GM12878 (cell line): ENCODE measurements around the gene BTG2. TPM values are rescaled to one million over a fixed set of nuclear protein-coding genes. Genes with fewer than 3 reads are reported as not detected.

Experiments used
- ATAC-seq: fragments of 200-7000 bp; cut with Tn5 transposase; 3 replicates; pipeline ENCODE4 v1.9.1; 2020; ENCODE audit warnings: mild to moderate bottlenecking, moderate library complexity
- BruUV-seq: library from RNA; stranded (reverse); fragments of 400-500 nt; replicated peaks from 2 replicates; lab custom pipeline; 2021; lab: Mats Ljungman, UMichigan
- CTCF ChIA-PET: fragments of 300-600 bp; sonication (Branson Sonifier 250); formaldehyde crosslinking; extraction: SDS; loops from one replicate; lab custom pipeline; 2021; ENCODE audit warnings: inconsistent platforms; lab: Yijun Ruan, JAX
- POLR2A ChIA-PET: fragments of 350-600 bp; formaldehyde crosslinking; extraction: SDS; loops from one replicate; lab custom pipeline; 2021; ENCODE audit warnings: inconsistent platforms; lab: Charles Lee
- RAD21 ChIA-PET: fragments of 300-600 bp; sonication (Branson Sonifier 250); formaldehyde crosslinking; loops from one replicate; lab custom pipeline; 2023; ENCODE audit warnings: antibody characterized with exemption; ENCODE audit not compliant: unreplicated experiment; lab: Charles Lee
- SMC1A ChIA-PET: fragments of 300-600 bp; sonication (Branson Sonifier 250); formaldehyde crosslinking; loops from one replicate; lab custom pipeline; 2023; ENCODE audit not compliant: unreplicated experiment, uncharacterized antibody; lab: Charles Lee
- DNase-seq: peaks from one replicate; pipeline ENCODE4 v3.0.0-alpha.2; 2011; ENCODE audit warnings: low read depth, low spot score
- FAIRE-seq: peaks from 3 replicates; lab custom pipeline; 2011; peaks lifted over from hg19 to GRCh38; lab: Jason Lieb, UNC
- H2AFZ ChIP-seq: 2 replicates; pipeline ENCODE4 v1.6.0; 2011; ENCODE audit warnings: low read depth, low read length, control low read depth; ENCODE audit not compliant: control insufficient read depth
- H3K27ac ChIP-seq: 2 replicates; pipeline ENCODE4 v1.5.1; 2011; ENCODE audit warnings: control low read depth; ENCODE audit not compliant: control insufficient read depth, insufficient read depth
- H3K27me3 ChIP-seq, 2 experiments: replicated peaks in 1 of 2; 2 replicates each; pipeline versions ENCODE4 v1.6.0 to v1.6.1; 2011; ENCODE audit warnings: low read length in 1 of 2; ENCODE audit not compliant: control insufficient read depth in 2 of 2, insufficient read depth in 2 of 2
- H3K36me3 ChIP-seq, 2 experiments: 2 replicates each; pipeline ENCODE4 v1.5.1; 2011; ENCODE audit warnings: low read length in 1 of 2; ENCODE audit not compliant: control insufficient read depth in 2 of 2, insufficient read depth in 2 of 2
- H3K4me1 ChIP-seq: 2 replicates; pipeline ENCODE4 v1.6.1; 2011; ENCODE audit warnings: mild to moderate bottlenecking, low read length, moderate library complexity, mixed read lengths; ENCODE audit not compliant: control insufficient read depth, insufficient read depth
- H3K4me2 ChIP-seq: 2 replicates; pipeline ENCODE4 v1.6.0; 2011; ENCODE audit warnings: control low read depth; ENCODE audit not compliant: control insufficient read depth, insufficient read depth
- H3K4me3 ChIP-seq: fragments of 200-600 bp; sonication (generic); 2 replicates; pipeline ENCODE4 v1.5.1; 2016
- H3K79me2 ChIP-seq: 2 replicates; pipeline ENCODE4 v1.6.0; 2011; ENCODE audit warnings: low read length; ENCODE audit not compliant: control insufficient read depth, insufficient read depth
- H3K9ac ChIP-seq: 2 replicates; pipeline ENCODE4 v1.8.0; 2011; ENCODE audit warnings: low read length, control low read depth, mixed read lengths; ENCODE audit not compliant: control insufficient read depth, insufficient read depth
- H3K9me3 ChIP-seq: replicated peaks from 3 replicates; pipeline ENCODE4 v1.5.1; 2011; ENCODE audit warnings: mild to moderate bottlenecking, low read length; ENCODE audit not compliant: control insufficient read depth, insufficient read depth
- H4K20me1 ChIP-seq: 2 replicates; pipeline ENCODE4 v1.6.0; 2011; ENCODE audit not compliant: control insufficient read depth, insufficient read depth
- BACH1 ChIP-seq: fragments of 450-650 bp; IDR thresholded peaks from 2 replicates; pipeline ENCODE4 v1.6.1; 2017; ENCODE audit warnings: mild to moderate bottlenecking, borderline replicate concordance
- CHD1 ChIP-seq: IDR thresholded peaks from 2 replicates; pipeline ENCODE4 v1.6.1; 2012; ENCODE audit warnings: low read depth, low read length, improper control_type of control experiment
- MAX ChIP-seq: IDR thresholded peaks from 2 replicates; pipeline ENCODE4 v1.6.1; 2012; ENCODE audit warnings: low read depth, low read length, improper control_type of control experiment
- MEF2A ChIP-seq: IDR thresholded peaks from 2 replicates; pipeline ENCODE4 v1.6.1; 2011; ENCODE audit warnings: low read depth, mild to moderate bottlenecking, low read length, moderate library complexity; ENCODE audit not compliant: insufficient read depth
- MLLT1 ChIP-seq: fragments of 450-650 bp; IDR thresholded peaks from 2 replicates; pipeline ENCODE4 v1.6.1; 2016; ENCODE audit warnings: mild to moderate bottlenecking
- MTA2 ChIP-seq: fragments of 450-650 bp; IDR thresholded peaks from 2 replicates; pipeline ENCODE4 v1.6.1; 2016; ENCODE audit warnings: low read depth, mild to moderate bottlenecking, moderate library complexity
- MXI1 ChIP-seq: fragments of 150-350 bp; IDR thresholded peaks from 2 replicates; pipeline ENCODE4 v1.6.1; 2011; ENCODE audit warnings: low read depth, mild to moderate bottlenecking, inconsistent platforms, low read length, improper control_type of control experiment
- NBN ChIP-seq: fragments of 450-650 bp; IDR thresholded peaks from 2 replicates; pipeline ENCODE4 v1.6.1; 2016
- NFYB ChIP-seq: IDR thresholded peaks from 2 replicates; pipeline ENCODE4 v1.6.1; 2011; ENCODE audit warnings: low read depth, mild to moderate bottlenecking, low read length, improper control_type of control experiment, moderate library complexity; ENCODE audit not compliant: insufficient read depth
- PKNOX1 ChIP-seq: fragments of 450-650 bp; IDR thresholded peaks from 2 replicates; pipeline ENCODE4 v1.6.1; 2016; ENCODE audit warnings: mild to moderate bottlenecking
- POU2F2 ChIP-seq: IDR thresholded peaks from 3 replicates; pipeline ENCODE4 v1.6.1; 2011; ENCODE audit warnings: low read depth, mild to moderate bottlenecking, low read length, borderline replicate concordance
- RAD51 ChIP-seq: fragments of 450-650 bp; IDR thresholded peaks from 2 replicates; pipeline ENCODE4 v1.6.1; 2016; ENCODE audit warnings: moderate library complexity, mild to moderate bottlenecking, inconsistent platforms
- RELB ChIP-seq: fragments of 450-650 bp; IDR thresholded peaks from 2 replicates; pipeline ENCODE4 v1.6.1; 2017; ENCODE audit warnings: low read depth, mild to moderate bottlenecking, moderate library complexity
- SMC3 ChIP-seq: IDR thresholded peaks from 2 replicates; pipeline ENCODE4 v1.6.1; 2011; ENCODE audit warnings: low read length, improper control_type of control experiment, borderline replicate concordance
- WRNIP1 ChIP-seq: IDR thresholded peaks from 2 replicates; pipeline ENCODE4 v1.6.1; 2011; ENCODE audit warnings: low read depth, low read length, improper control_type of control experiment, borderline replicate concordance
- YY1 ChIP-seq: IDR thresholded peaks from 2 replicates; pipeline ENCODE4 v1.6.1; 2011; ENCODE audit warnings: low read depth, mild to moderate bottlenecking, low read length
- ZZZ3 ChIP-seq: IDR thresholded peaks from 2 replicates; pipeline ENCODE4 v1.6.1; 2011; ENCODE audit warnings: low read depth; ENCODE audit not compliant: control insufficient read depth, insufficient read length
- WGBS: methylation state at CpG from one replicate; pipeline ENCODE4 v1.1.6; 2016; ENCODE audit warnings: low lambda C conversion rate; ENCODE audit not compliant: insufficient replicate concordance, insufficient coverage; ENCODE audit errors: missing lambda C conversion rate; 5-methylcytosine and 5-hydroxymethylcytosine counted together
- in situ Hi-C: fragments of 300-500 bp; cut with MboI; formaldehyde crosslinking; loops from 9 replicates; pipeline ENCODE4 v1.14.3; 2018; ENCODE audit warnings: mixed read lengths
- intact Hi-C: fragments of 100-400 bp; cut with micrococcal nuclease; formaldehyde crosslinking; loops from one replicate; pipeline ENCODE4 v1.14.2; 2022; ENCODE audit not compliant: unreplicated experiment
- polyA plus RNA-seq, 11 experiments: library from polyadenylated mRNA; depleted of rRNA in 4 of 11; unstranded in 6 of 11; stranded (reverse) in 5 of 11; fragments of >200 nt; fragmentation: Nextera tagmentation in 4 of 11; fragmentation: Illumina TruSeq in 1 of 11; extraction: Ambion mirVana in 4 of 11; extraction: Trizol in 1 of 11; gene quantifications; 1 replicate in 1 of 11; 2 replicates in 10 of 11; pipeline versions ENCODE4 v1.2.1 to v1.2.3, GENCODE V29; 2011 to 2016; ENCODE audit warnings: inconsistent platforms in 2 of 11, missing spikeins in 2 of 11, low read depth in 1 of 11
- total RNA-seq, 4 experiments: library from RNA; depleted of rRNA in 3 of 4; stranded (reverse); fragments of >200 nt in 3 of 4; fragmentation: Illumina TruSeq in 1 of 4; extraction: Trizol in 1 of 4; gene quantifications; 2 replicates each; pipeline versions ENCODE4 v1.2.1 to v1.2.3, GENCODE V29; 2013 to 2021

BTG2 gene
- total and polyA plus RNA-seq, 10 of the 15 experiments (the other 5 are each of a cell fraction or from before 2014, with no cell fraction given) = 23.3 to 160 (median 98.1) TPM

- ChIA-PET SMC1A (interaction anchor here (0.6 to 9.8 kb wide), 9 partner anchors 8 to 1163 kb away, joined by 3 to 590 read pairs (median 25); partner anchors contain the start of gene BTG2), POLR2A (interaction anchor here (0.6 to 9.5 kb wide), 10 partner anchors 8 to 349 kb away, joined by 4 to 395 read pairs (median 10); partner anchors contain the start of gene BTG2), CTCF (interaction anchor here (0.7 to 10.0 kb wide), 10 partner anchors 8 to 55 kb away, joined by 3 to 281 read pairs (median 42); partner anchors contain the start of gene BTG2), RAD21 (interaction anchor here (0.6 to 9.5 kb wide), 12 partner anchors 9 to 1171 kb away, joined by 3 to 541 read pairs (median 6); partner anchors contain the start of genes BTG2 and UBE2T)
- H3K4me3 ChIP-seq = peak overlapping the region; percentile 58
- no peaks in the 10 kb centered on the region for H3K27me3 ChIP-seq
- H3K79me2 ChIP-seq = peaks cover 14% of the 10 kb centered on the region
- FAIRE-seq (peak; percentile 87), ATAC-seq (peak; percentile 58), DNase-seq (peak; percentile 94)
- no peaks in the 10 kb centered on the region for H4K20me1 ChIP-seq
- in situ Hi-C loops (no loop called here), intact Hi-C loops (loop anchor here (1.0 kb wide), 1 partner anchor 38 kb away; no protein-coding TSS in a partner anchor)
- H3K4me1 ChIP-seq = peaks cover 82% of the 10 kb centered on the region
- peak overlapping the region; percentile 99 for H3K4me2 ChIP-seq
- 0% methylated on average over 5 of the region's 5 CpGs for WGBS
- no TSS peak for BruUV-seq
- H3K9ac ChIP-seq = peak overlapping the region; percentile 83
- peak overlapping the region; percentile 98 for H3K27ac ChIP-seq
- H3K36me3 ChIP-seq = no peaks in the 10 kb centered on the region
- H3K9me3 ChIP-seq = no peaks in the 10 kb centered on the region
- H2AFZ ChIP-seq = no peak overlapping the region
- peak; percentile 99 for TF ChIP-seq POU2F2
- peak; percentile 84 for TF ChIP-seq MTA2
- TF ChIP-seq YY1 = no peak
- TF ChIP-seq NFYB = peak; percentile 19; the same call in 1 of the 2 replicates
- TF ChIP-seq PKNOX1 = peak; percentile 98
- no peak for TF ChIP-seq MEF2A
- peak; percentile 79; the same call in 1 of the 2 replicates for TF ChIP-seq MLLT1
- peak; percentile 23; the same call in 1 of the 2 replicates for TF ChIP-seq MAX
- 0 out of 2 replicates have a peak, but pooled peaks have one; percentile 3 for TF ChIP-seq SMC3
- peak; percentile 33; the same call in 1 of the 2 replicates for TF ChIP-seq BACH1
- TF ChIP-seq WRNIP1 = 0 out of 2 replicates have a peak, but pooled peaks have one; percentile 29
- TF ChIP-seq RAD51 = no peak
- no peak; the same call in 1 of the 2 replicates for TF ChIP-seq CHD1
- peak; percentile 73 for TF ChIP-seq NBN
- TF ChIP-seq MXI1 = no peak
- TF ChIP-seq ZZZ3 = no peak
- peak; percentile 66; the same call in 1 of the 2 replicates for TF ChIP-seq RELB
Observed at GRCh38 chr1:203325026-203325417, 19.7 kb downstream of the BTG2 start.
